ENCODE data around the gene ABCC4.

DNA sequence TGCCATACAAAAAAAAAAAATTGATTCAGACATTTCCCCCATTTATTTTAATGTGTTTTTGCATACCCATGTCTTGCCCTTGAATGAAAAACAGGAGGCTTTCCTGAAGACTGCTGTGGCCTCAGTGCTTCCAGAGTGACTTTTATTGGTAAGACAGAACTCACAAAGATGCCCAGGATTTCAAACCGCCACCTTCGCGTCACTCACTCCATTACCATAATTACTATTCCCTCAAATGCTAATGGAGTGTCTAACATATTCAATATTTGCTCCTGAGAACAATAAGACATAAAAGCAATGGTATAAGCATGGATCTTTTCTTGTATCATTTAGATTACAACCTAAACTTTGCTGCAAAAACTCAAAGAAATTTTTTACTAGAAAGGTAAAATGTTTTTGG is 306.7 kb downstream of the ABCC4 start:
- TF ChIP-seq CTCF (IDR thresholded peaks at IDR 0.05 in 2 of 3, conservative IDR thresholded peaks at IDR 0.05 in 1 of 3; ENCODE audit: borderline replicate concordance in 1 of 3, insufficient read depth in 1 of 3, low read depth in 2 of 3, low read length in 2 of 3): no peak
- no peak for TF ChIP-seq EZH2phosphoT487 (IDR thresholded peaks at IDR 0.05; ENCODE audit: borderline replicate concordance)
- no peak for TF ChIP-seq POLR2A (IDR thresholded peaks at IDR 0.05; ENCODE audit: borderline replicate concordance, extremely low read depth, insufficient read depth, insufficient read length)
- TF ChIP-seq POLR2AphosphoS5 (IDR thresholded peaks at IDR 0.05; ENCODE audit: low read depth, low read length): no peak
